ENCODE measurements around the gene SYNJ1.

SYNJ1 gene

GRCh38 chr21:32712043-32712442 lies 15.8 kb downstream of the SYNJ1 start:
- TF ChIP-seq CTCF (IDR thresholded peaks at IDR 0.05), result no peak

GRCh38 chr21:32710987-32711386 lies 16.8 kb downstream of the SYNJ1 start:
- no peak for TF ChIP-seq CTCF (IDR thresholded peaks at IDR 0.05)

- TF ChIP-seq CTCF (IDR thresholded peaks at IDR 0.05), result no peak
Measured at GRCh38 chr21:32710069-32710784, 17.6 kb downstream of the SYNJ1 start.

GRCh38 chr21:32708069-32708468 lies 19.7 kb downstream of the SYNJ1 start:
- no peak for TF ChIP-seq CTCF (IDR thresholded peaks at IDR 0.05)

GRCh38 chr21:32705901-32706300 lies 21.9 kb downstream of the SYNJ1 start:
- TF ChIP-seq CTCF (IDR thresholded peaks at IDR 0.05), result no peak

GRCh38 chr21:32705139-32705538 lies 22.7 kb downstream of the SYNJ1 start:
- no peak for TF ChIP-seq CTCF (IDR thresholded peaks at IDR 0.05)

- TF ChIP-seq CTCF (IDR thresholded peaks at IDR 0.05), result no peak
Measured at GRCh38 chr21:32702702-32703101, 25.1 kb downstream of the SYNJ1 start.
